KMS-11 (cell line): Measurements from ENCODE around the gene ZNF577.

ENCODE experiments used
- H2AFZ ChIP-seq: fragments of 200-600 bp; sonication (generic); 2 replicates; pipeline ENCODE4 v1.6.1; 2016; ENCODE audit warnings: antibody characterized with exemption, mixed run types, low read depth
- H3K27ac ChIP-seq: fragments of 200-600 bp; sonication (generic); 2 replicates; pipeline ENCODE4 v1.6.1; 2016; ENCODE audit warnings: mild to moderate bottlenecking, mixed run types
- H3K27me3 ChIP-seq: fragments of 200-600 bp; sonication (generic); 2 replicates; pipeline ENCODE4 v1.6.1; 2017; ENCODE audit warnings: mild to moderate bottlenecking, low read depth, mixed run types, moderate library complexity; ENCODE audit not compliant: insufficient read depth
- H3K36me3 ChIP-seq: fragments of 200-600 bp; sonication (generic); 2 replicates; pipeline ENCODE4 v1.6.1; 2017; ENCODE audit warnings: mild to moderate bottlenecking, mixed run types; ENCODE audit not compliant: insufficient read depth
- H3K4me1 ChIP-seq: fragments of 200-600 bp; sonication (generic); 2 replicates; pipeline ENCODE4 v1.6.1; 2016; ENCODE audit warnings: mild to moderate bottlenecking, low read depth, mixed run types; ENCODE audit not compliant: poor library complexity, severe bottlenecking
- H3K4me2 ChIP-seq: fragments of 200-600 bp; sonication (generic); 2 replicates; pipeline ENCODE4 v1.7.0; 2016; ENCODE audit warnings: mild to moderate bottlenecking, mixed run types
- H3K4me3 ChIP-seq: fragments of 200-600 bp; sonication (generic); IDR thresholded peaks from 2 replicates; pipeline ENCODE4 v1.6.1; 2017; ENCODE audit warnings: low read depth, low read length, mixed read lengths; ENCODE audit not compliant: insufficient read depth
- H3K79me2 ChIP-seq: fragments of 200-600 bp; sonication (generic); 2 replicates; pipeline ENCODE4 v1.6.1; 2016; ENCODE audit warnings: low read depth, mixed run types; ENCODE audit not compliant: insufficient read depth
- H3K9ac ChIP-seq: fragments of 200-600 bp; sonication (generic); 2 replicates; pipeline ENCODE4 v1.6.1; 2016; ENCODE audit warnings: mild to moderate bottlenecking, mixed run types
- H4K20me1 ChIP-seq: fragments of 200-600 bp; sonication (generic); 2 replicates; pipeline ENCODE4 v1.6.1; 2016; ENCODE audit warnings: mild to moderate bottlenecking, mixed run types; ENCODE audit not compliant: insufficient read depth
- CTCF ChIP-seq: fragments of 200-600 bp; sonication (generic); conservative IDR thresholded peaks from 2 replicates; pipeline ENCODE4 v1.6.1; 2017; ENCODE audit warnings: low read depth, mild to moderate bottlenecking, antibody characterized with exemption, low read length, moderate library complexity, mixed read lengths

Gene ZNF577

GRCh38 chr19:51926426-51926783 lies 38.7 kb upstream of the ZNF577 start:
- Histone ChIP-seq H3K79me2 (no peaks in the 10 kb centered on the region), H3K4me2 (no peak overlapping the region), H3K9ac (no peak overlapping the region), H3K27me3 (no peaks in the 10 kb centered on the region), H3K36me3 (no peaks in the 10 kb centered on the region; the same call in 1 of the 2 replicates), H4K20me1 (no peaks in the 10 kb centered on the region), H2AFZ (peak overlapping the region; percentile 43; the same call in 1 of the 2 replicates), H3K4me1 (no peaks in the 10 kb centered on the region), H3K4me3 (no peak overlapping the region), H3K27ac (no peak overlapping the region)
- no peak for TF ChIP-seq CTCF

GRCh38 chr19:51921949-51922348 lies 34.2 kb upstream of the ZNF577 start:
- no peaks in the 10 kb centered on the region for H3K4me1 ChIP-seq
- no peaks in the 10 kb centered on the region for H3K79me2 ChIP-seq
- no peak overlapping the region for H3K4me3 ChIP-seq

GRCh38 chr19:51919606-51920005 lies 31.9 kb upstream of the ZNF577 start:
- Histone ChIP-seq H3K9ac (no peak overlapping the region), H3K27ac (no peak overlapping the region), H3K4me3 (no peak overlapping the region), H4K20me1 (no peaks in the 10 kb centered on the region), H3K4me2 (no peak overlapping the region), H3K79me2 (no peaks in the 10 kb centered on the region), H3K36me3 (no peaks in the 10 kb centered on the region), H2AFZ (no peak overlapping the region), H3K27me3 (no peaks in the 10 kb centered on the region), H3K4me1 (no peaks in the 10 kb centered on the region)
- TF ChIP-seq CTCF: no peak

More at GRCh38 chr19:51921949-51922348, 34.2 kb upstream of the ZNF577 start:
- Histone ChIP-seq H3K36me3 (no peaks in the 10 kb centered on the region), H3K9ac (no peak overlapping the region), H4K20me1 (no peaks in the 10 kb centered on the region), H3K4me2 (no peak overlapping the region), H3K27ac (no peak overlapping the region), H2AFZ (no peak overlapping the region), H3K27me3 (no peaks in the 10 kb centered on the region)
- TF ChIP-seq CTCF: no peak

GRCh38 chr19:51916167-51916566 lies 28.4 kb upstream of the ZNF577 start:
- Histone ChIP-seq H3K9ac (no peak overlapping the region), H3K27me3 (no peaks in the 10 kb centered on the region), H3K4me3 (no peak overlapping the region), H2AFZ (no peak overlapping the region), H3K27ac (no peak overlapping the region), H3K4me2 (no peak overlapping the region), H3K36me3 (no peaks in the 10 kb centered on the region), H4K20me1 (no peaks in the 10 kb centered on the region), H3K79me2 (no peaks in the 10 kb centered on the region), H3K4me1 (no peaks in the 10 kb centered on the region)
- no peak for TF ChIP-seq CTCF
